ENCODE data around the gene MALRD1. TPM values are rescaled to one million over a fixed set of nuclear protein-coding genes. Genes with fewer than 3 reads are reported as not detected.

MALRD1 gene
- total RNA-seq, 1 experiment from 2014 or later = 0.50 TPM

DNA sequence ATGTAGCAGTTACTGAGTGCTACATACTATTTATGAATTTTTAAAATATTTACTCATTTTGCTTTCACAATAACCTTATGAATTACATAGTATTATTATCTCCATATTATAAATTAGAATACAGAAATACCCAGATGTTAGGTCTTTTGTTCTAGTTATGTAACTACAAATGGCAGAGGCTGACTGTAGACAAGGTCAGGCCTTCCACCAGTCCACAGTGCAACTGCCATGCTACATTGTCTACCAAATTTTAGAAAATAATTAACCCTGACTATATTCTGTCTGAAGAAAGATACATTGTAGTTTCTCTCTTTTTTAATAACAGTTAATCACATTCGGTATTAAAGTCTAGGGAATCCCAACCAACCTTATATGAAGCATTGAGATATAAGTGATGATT lies 280.9 kb downstream of the MALRD1 start:
- Mint-ChIP-seq H3K27ac (no peak overlapping the region), H3K4me3 (no peak overlapping the region), H3K27me3 (ENCODE audit: low read depth) (no peaks in the 10 kb centered on the region), H3K4me1 (no peaks in the 10 kb centered on the region), H3K36me3 (no peaks in the 10 kb centered on the region), H3K9me3 (no peaks in the 10 kb centered on the region)
- ChIA-PET POLR2A (no interaction called here), CTCF (no interaction called here)
- TF ChIP-seq SMAD4 (CRISPR knock-in tag; IDR thresholded peaks at IDR 0.05) (no peak), TEAD4 (CRISPR knock-in tag; IDR thresholded peaks at IDR 0.05) (no peak), TP53 (CRISPR knock-in tag; IDR thresholded peaks at IDR 0.05) (no peak), GRHL2 (CRISPR knock-in tag; IDR thresholded peaks at IDR 0.05; ENCODE audit: insufficient replicate concordance, severe bottlenecking) (no peak)
- TF ChIP-seq, protein P1, sequence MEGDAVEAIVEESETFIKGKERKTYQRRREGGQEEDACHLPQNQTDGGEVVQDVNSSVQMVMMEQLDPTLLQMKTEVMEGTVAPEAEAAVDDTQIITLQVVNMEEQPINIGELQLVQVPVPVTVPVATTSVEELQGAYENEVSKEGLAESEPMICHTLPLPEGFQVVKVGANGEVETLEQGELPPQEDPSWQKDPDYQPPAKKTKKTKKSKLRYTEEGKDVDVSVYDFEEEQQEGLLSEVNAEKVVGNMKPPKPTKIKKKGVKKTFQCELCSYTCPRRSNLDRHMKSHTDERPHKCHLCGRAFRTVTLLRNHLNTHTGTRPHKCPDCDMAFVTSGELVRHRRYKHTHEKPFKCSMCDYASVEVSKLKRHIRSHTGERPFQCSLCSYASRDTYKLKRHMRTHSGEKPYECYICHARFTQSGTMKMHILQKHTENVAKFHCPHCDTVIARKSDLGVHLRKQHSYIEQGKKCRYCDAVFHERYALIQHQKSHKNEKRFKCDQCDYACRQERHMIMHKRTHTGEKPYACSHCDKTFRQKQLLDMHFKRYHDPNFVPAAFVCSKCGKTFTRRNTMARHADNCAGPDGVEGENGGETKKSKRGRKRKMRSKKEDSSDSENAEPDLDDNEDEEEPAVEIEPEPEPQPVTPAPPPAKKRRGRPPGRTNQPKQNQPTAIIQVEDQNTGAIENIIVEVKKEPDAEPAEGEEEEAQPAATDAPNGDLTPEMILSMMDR (IDR thresholded peaks at IDR 0.05) = no peak
- TF ChIP-seq, protein P2, sequence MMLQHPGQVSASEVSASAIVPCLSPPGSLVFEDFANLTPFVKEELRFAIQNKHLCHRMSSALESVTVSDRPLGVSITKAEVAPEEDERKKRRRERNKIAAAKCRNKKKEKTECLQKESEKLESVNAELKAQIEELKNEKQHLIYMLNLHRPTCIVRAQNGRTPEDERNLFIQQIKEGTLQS (CRISPR knock-in tag; conservative IDR thresholded peaks at IDR 0.05) = no peak
- ATAC-seq (no peak), DNase-seq (ENCODE audit: low spot score) (no peak)

DNA sequence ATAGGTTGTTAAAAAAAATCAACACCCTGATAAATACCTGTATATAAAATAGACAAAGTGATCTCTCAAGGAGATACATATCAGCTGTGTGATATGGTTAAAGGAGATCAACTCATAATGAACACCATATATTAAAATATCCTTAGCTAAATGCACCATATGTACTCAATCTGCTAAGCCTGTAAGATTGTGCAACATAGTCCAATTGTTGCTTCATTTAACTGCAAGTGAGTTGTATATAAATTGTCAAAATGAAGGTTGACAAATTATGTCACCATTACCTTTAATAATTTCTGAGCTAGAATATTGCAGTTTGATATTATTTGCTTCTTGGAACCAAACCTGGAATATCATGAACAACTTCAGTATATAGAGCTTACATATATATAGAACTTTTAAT lies 283.7 kb downstream of the MALRD1 start:
- H3K27me3 Mint-ChIP-seq (ENCODE audit: low read depth) = no peaks in the 10 kb centered on the region
- DNase-seq (ENCODE audit: low spot score) (no peak), ATAC-seq (no peak)
- no peak for TF ChIP-seq ETV6 (CRISPR knock-in tag; IDR thresholded peaks at IDR 0.05)
- TF ChIP-seq GABPB1 (CRISPR knock-in tag; IDR thresholded peaks at IDR 0.05) = peak; percentile 26; the same call in 1 of the 2 replicates
- H3K4me3 Mint-ChIP-seq = no peak overlapping the region
- no peak overlapping the region for H3K27ac Mint-ChIP-seq
- no peaks in the 10 kb centered on the region for H3K4me1 Mint-ChIP-seq
- no peaks in the 10 kb centered on the region for H3K36me3 Mint-ChIP-seq
- CTCF ChIA-PET = no interaction called here
- no peaks in the 10 kb centered on the region for H3K9me3 Mint-ChIP-seq
- POLR2A ChIA-PET = no interaction called here

DNA sequence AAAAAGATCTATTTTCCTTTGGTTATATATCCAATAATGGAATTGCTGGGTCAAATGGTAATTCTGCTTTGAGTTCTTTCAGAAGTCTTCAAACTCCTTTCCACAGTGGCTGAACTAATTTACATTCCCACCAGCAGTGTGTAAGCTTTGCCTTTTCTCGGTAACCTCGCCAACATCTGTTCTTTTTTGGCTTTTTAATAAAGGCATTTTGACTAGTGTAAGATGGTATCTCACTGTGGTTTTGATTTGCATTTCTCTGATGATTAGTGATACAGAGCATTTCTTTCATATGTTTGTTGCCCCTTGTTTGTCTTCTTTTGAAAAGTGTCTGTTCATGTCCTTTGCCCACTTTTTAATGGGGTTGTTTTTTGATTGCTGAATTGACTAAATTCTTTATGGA lies 285.0 kb downstream of the MALRD1 start:
- ATAC-seq (no peak), DNase-seq (ENCODE audit: low spot score) (no peak)
- Mint-ChIP-seq H3K36me3 (no peaks in the 10 kb centered on the region), H3K9me3 (no peaks in the 10 kb centered on the region), H3K4me3 (no peak overlapping the region), H3K27ac (no peak overlapping the region), H3K27me3 (ENCODE audit: low read depth) (no peaks in the 10 kb centered on the region), H3K4me1 (no peaks in the 10 kb centered on the region)
- CTCF ChIA-PET = no interaction called here
- POLR2A ChIA-PET = no interaction called here
- TF ChIP-seq EMX1 (CRISPR knock-in tag; IDR thresholded peaks at IDR 0.05) (no peak), NFATC4 (CRISPR knock-in tag; IDR thresholded peaks at IDR 0.05) (no peak), NR3C1 (CRISPR knock-in tag; conservative IDR thresholded peaks at IDR 0.05; ENCODE audit: low read depth) (no peak)
- TF ChIP-seq, protein P3, sequence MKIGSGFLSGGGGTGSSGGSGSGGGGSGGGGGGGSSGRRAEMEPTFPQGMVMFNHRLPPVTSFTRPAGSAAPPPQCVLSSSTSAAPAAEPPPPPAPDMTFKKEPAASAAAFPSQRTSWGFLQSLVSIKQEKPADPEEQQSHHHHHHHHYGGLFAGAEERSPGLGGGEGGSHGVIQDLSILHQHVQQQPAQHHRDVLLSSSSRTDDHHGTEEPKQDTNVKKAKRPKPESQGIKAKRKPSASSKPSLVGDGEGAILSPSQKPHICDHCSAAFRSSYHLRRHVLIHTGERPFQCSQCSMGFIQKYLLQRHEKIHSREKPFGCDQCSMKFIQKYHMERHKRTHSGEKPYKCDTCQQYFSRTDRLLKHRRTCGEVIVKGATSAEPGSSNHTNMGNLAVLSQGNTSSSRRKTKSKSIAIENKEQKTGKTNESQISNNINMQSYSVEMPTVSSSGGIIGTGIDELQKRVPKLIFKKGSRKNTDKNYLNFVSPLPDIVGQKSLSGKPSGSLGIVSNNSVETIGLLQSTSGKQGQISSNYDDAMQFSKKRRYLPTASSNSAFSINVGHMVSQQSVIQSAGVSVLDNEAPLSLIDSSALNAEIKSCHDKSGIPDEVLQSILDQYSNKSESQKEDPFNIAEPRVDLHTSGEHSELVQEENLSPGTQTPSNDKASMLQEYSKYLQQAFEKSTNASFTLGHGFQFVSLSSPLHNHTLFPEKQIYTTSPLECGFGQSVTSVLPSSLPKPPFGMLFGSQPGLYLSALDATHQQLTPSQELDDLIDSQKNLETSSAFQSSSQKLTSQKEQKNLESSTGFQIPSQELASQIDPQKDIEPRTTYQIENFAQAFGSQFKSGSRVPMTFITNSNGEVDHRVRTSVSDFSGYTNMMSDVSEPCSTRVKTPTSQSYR (CRISPR knock-in tag; IDR thresholded peaks at IDR 0.05) = no peak

DNA sequence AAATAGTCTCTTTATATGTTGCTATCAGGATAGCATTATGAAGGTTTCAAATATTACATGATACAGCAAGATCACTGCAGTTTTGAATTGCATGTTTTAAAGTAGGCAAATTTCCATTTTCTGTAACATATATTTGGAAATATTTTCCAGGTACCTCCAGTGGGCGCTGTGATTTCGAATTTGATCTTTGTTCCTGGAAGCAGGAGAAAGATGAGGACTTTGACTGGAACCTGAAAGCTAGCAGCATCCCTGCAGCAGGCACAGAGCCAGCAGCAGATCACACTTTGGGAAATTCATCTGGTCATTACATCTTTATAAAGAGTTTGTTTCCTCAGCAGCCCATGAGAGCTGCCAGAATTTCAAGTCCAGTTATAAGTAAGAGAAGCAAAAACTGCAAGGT lies 299.0 kb downstream of the MALRD1 start:
- H3K27ac Mint-ChIP-seq = no peak overlapping the region
- H3K36me3 Mint-ChIP-seq = no peaks in the 10 kb centered on the region
- no peak for DNase-seq (ENCODE audit: low spot score)
- no peaks in the 10 kb centered on the region for H3K27me3 Mint-ChIP-seq (ENCODE audit: low read depth)
- ATAC-seq = peak; percentile 68
- CTCF ChIA-PET = interaction anchor here (0.6 to 1.0 kb wide), 6 partner anchors 10 to 1576 kb away, joined by 3 to 5 read pairs (median 3); no protein-coding TSS in a partner anchor
- H3K4me1 Mint-ChIP-seq = no peaks in the 10 kb centered on the region
- no peak overlapping the region for H3K4me3 Mint-ChIP-seq
- H3K9me3 Mint-ChIP-seq = no peaks in the 10 kb centered on the region
- TF ChIP-seq NFYB (CRISPR knock-in tag; conservative IDR thresholded peaks at IDR 0.05; ENCODE audit: low read depth) (no peak), ZNF396 (CRISPR knock-in tag; IDR thresholded peaks at IDR 0.05; ENCODE audit: borderline replicate concordance) (no peak), NFATC4 (CRISPR knock-in tag; IDR thresholded peaks at IDR 0.05) (no peak), SMAD4 (CRISPR knock-in tag; IDR thresholded peaks at IDR 0.05) (no peak), ZNF671 (CRISPR knock-in tag; IDR thresholded peaks at IDR 0.05) (no peak), ZNF317 (CRISPR knock-in tag; IDR thresholded peaks at IDR 0.05; ENCODE audit: borderline replicate concordance, low read depth) (no peak), ZNF121 (CRISPR knock-in tag; IDR thresholded peaks at IDR 0.05) (no peak), TCF7 (CRISPR knock-in tag; IDR thresholded peaks at IDR 0.05; ENCODE audit: low read depth) (no peak), KAT7 (CRISPR knock-in tag; IDR thresholded peaks at IDR 0.05; ENCODE audit: borderline replicate concordance) (no peak)
- TF ChIP-seq, protein P4, sequence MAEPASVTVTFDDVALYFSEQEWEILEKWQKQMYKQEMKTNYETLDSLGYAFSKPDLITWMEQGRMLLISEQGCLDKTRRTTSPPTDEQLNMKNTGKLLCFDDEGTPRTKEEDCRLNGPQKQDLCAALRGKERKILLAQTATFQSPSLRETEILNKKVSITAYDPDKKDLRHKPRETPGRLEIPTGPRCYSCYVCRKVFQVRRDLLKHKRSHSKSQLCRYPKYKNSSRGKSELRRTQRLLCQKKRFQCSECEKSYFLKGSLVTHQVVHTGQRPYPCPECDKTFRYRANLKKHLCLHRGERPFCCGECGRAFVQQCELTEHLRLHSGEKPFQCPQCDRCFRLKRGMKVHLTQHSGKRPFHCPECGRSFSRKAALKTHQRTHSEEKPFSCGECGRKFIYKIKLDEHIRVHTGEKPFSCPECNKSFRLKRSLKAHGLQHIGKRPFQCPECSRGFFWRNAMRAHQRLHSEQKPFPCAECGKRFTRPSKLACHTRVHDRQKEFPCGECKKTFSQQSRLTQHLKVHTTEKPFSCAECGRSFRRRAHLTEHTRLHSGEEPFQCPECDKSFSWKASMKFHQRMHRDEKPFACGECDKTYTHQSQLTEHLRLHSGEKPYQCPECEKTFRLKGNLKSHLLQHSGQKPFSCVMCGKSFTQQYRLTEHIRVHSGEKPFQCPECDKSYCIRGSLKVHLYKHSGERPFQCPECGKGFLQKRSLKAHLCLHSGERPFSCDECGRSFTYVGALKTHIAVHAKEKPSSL (CRISPR knock-in tag; conservative IDR thresholded peaks at IDR 0.05) = no peak
- POLR2A ChIA-PET = interaction anchor here (0.6 kb wide), 1 partner anchor 457 kb away, joined by 3 read pairs; no protein-coding TSS in a partner anchor
